ELR (cell line): ENCODE results near the gene GHITM.

Source experiments
- DNase-seq: peaks from one replicate; pipeline ENCODE4 v3.0.0-alpha.2; 2015; ENCODE audit warnings: low read depth

GHITM gene

GRCh38 chr10:84201244-84201606 lies 61.9 kb downstream of the GHITM start:
- DNase-seq, result no peak

DNA sequence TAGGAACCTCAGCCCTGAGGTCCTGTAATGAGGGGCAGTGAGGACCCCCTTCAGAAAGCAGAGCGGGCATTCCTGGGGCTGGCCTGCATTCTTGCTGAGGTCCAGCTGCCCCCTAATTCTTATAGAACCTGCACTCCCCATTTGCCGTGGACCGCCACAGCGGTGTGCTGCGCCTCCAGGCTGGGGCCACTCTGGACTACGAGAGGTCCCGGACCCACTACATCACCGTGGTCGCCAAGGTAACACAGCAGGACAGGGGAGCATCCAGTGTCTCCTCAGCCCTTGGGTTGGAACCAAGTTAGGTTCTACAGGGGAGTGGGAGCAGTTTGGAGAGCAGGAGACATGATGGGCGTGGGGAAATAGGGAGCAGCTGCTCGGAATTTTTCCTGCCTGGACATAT lies 62.4 kb downstream of the GHITM start:
- no peak for DNase-seq

- no peak for DNase-seq
These were observed 63.0 kb downstream of the GHITM start for GRCh38 chr10:84202349-84202748.
